Forelimb muscle (tissue), 1 donor: ENCODE measurements around the gene ACAA2. TPM values are rescaled to one million over a fixed set of nuclear protein-coding genes. Genes with fewer than 3 reads are reported as not detected.
A peak's percentile ranks its signal among the peaks of the same experiment; 100 is the strongest.
"Not testable (repeated sequence)": the region's sequence is repeated elsewhere in the genome, so short reads cannot be mapped to it uniquely, and the experiment has no call there.

Experiments
- DNase-seq: peaks from one replicate; pipeline ENCODE4 v3.0.0-alpha.2; 2013; ENCODE audit warnings: low read depth
- polyA plus RNA-seq: library from polyadenylated mRNA; unstranded; fragments of 120-200 nt; gene quantifications from one replicate; pipeline ENCODE4 v1.2.1, GENCODE V29; 2013; ENCODE audit not compliant: insufficient read length

Gene ACAA2
- polyA plus RNA-seq, 1 donor = 77.5 TPM

GRCh38 chr18:49812286-49813068 lies 856 bp downstream of the ACAA2 start:
- no peak for DNase-seq

GRCh38 chr18:49811151-49811938 lies 2.0 kb downstream of the ACAA2 start:
- no peak for DNase-seq

- not testable (repeated sequence) for DNase-seq
Observed at GRCh38 chr18:49808553-49809191, 4.7 kb downstream of the ACAA2 start.

- no peak for DNase-seq
Observed at GRCh38 chr18:49804096-49804495, 9.2 kb downstream of the ACAA2 start.

GRCh38 chr18:49802623-49803022 lies 10.7 kb downstream of the ACAA2 start:
- DNase-seq = no peak

- not testable (repeated sequence) for DNase-seq
Observed at GRCh38 chr18:49800491-49800890, 12.8 kb downstream of the ACAA2 start.

- not testable (repeated sequence) for DNase-seq
Observed at GRCh38 chr18:49799806-49800205, 13.5 kb downstream of the ACAA2 start.

- DNase-seq = no peak
Observed at GRCh38 chr18:49798001-49798400, 15.3 kb downstream of the ACAA2 start.

- DNase-seq = no peak
Observed at GRCh38 chr18:49795612-49796552, 17.5 kb downstream of the ACAA2 start.

GRCh38 chr18:49794743-49795142 lies 18.6 kb downstream of the ACAA2 start:
- no peak for DNase-seq

GRCh38 chr18:49789560-49790134 lies 23.7 kb downstream of the ACAA2 start:
- DNase-seq = not testable (repeated sequence)

GRCh38 chr18:49788327-49788898 lies 24.9 kb downstream of the ACAA2 start:
- no peak for DNase-seq

- no peak for DNase-seq
Observed at GRCh38 chr18:49786019-49786720, 27.2 kb downstream of the ACAA2 start.

- DNase-seq = no peak
Observed at GRCh38 chr18:49784427-49785185, 28.7 kb downstream of the ACAA2 start.

- DNase-seq = not testable (repeated sequence)
Observed at GRCh38 chr18:49783631-49784030, 29.7 kb downstream of the ACAA2 start.

- DNase-seq = no peak
Observed at GRCh38 chr18:49778826-49779465, 34.4 kb downstream of the ACAA2 start.

GRCh38 chr18:49769047-49769728 lies 44.1 kb downstream of the ACAA2 start:
- no peak for DNase-seq

GRCh38 chr18:49768051-49768391 lies 45.3 kb downstream of the ACAA2 start:
- peak; percentile 36 for DNase-seq
